K562 (cell line): ENCODE measurements around the gene IZUMO4.

ENCODE experiments used
- CREB3 ChIP-seq: fragments of 450-650 bp; conservative IDR thresholded peaks from 2 replicates; pipeline ENCODE4 v1.6.1; 2016; ENCODE audit warnings: missing genetic modification characterization, low read depth, mild to moderate bottlenecking, missing compliant biosample characterization, moderate library complexity
- EP400 ChIP-seq: fragments of 450-650 bp; IDR thresholded peaks from 2 replicates; pipeline ENCODE4 v1.6.1; 2017; ENCODE audit warnings: antibody characterized with exemption, mild to moderate bottlenecking, moderate library complexity
- ETV6 ChIP-seq, 3 experiments: fragments of 150-350 bp in 1 of 3; sonication (generic) in 1 of 3; formaldehyde crosslinking in 1 of 3; IDR thresholded peaks; 2 replicates each; pipeline versions ENCODE4 v1.6.1 to v1.8.0; 2014 to 2022; ENCODE audit warnings: borderline replicate concordance in 2 of 3, low read depth in 2 of 3, antibody characterized with exemption in 1 of 3, low read length in 1 of 3, mild to moderate bottlenecking in 1 of 3, missing genetic modification reagents in 1 of 3
- FOXK2 ChIP-seq, 2 experiments: fragments of 450-650 bp; IDR thresholded peaks in 1 of 2; conservative IDR thresholded peaks in 1 of 2; 2 replicates each; pipeline ENCODE4 v1.6.1; 2016; ENCODE audit warnings: low read depth in 2 of 2, mild to moderate bottlenecking in 1 of 2
- GTF2A2 ChIP-seq: IDR thresholded peaks from 2 replicates; pipeline ENCODE4 v1.6.1; 2016; ENCODE audit warnings: mild to moderate bottlenecking, missing genetic modification characterization, missing compliant biosample characterization
- KLF6 ChIP-seq: fragments of 250-450 bp; sonication (Bioruptor Pico); IDR thresholded peaks from 2 replicates; pipeline ENCODE4 v1.4.0; 2020; ENCODE audit warnings: mild to moderate bottlenecking, moderate library complexity, borderline replicate concordance
- POLR2AphosphoS5 ChIP-seq: IDR thresholded peaks from 2 replicates; pipeline ENCODE4 v1.6.1; 2011; ENCODE audit warnings: mild to moderate bottlenecking, low read depth, low read length, moderate library complexity; ENCODE audit not compliant: control insufficient read depth, insufficient read depth
- RAD21 ChIP-seq, 2 experiments: fragments of 250-450 bp in 1 of 2; fragments of 450-650 bp in 1 of 2; sonication (Bioruptor Pico) in 1 of 2; formaldehyde crosslinking in 1 of 2; IDR thresholded peaks in 1 of 2; conservative IDR thresholded peaks in 1 of 2; 2 replicates each; pipeline versions ENCODE4 v1.4.0 to v1.8.0; 2020 to 2022; ENCODE audit warnings: mild to moderate bottlenecking in 2 of 2, moderate library complexity in 1 of 2
- YY1 ChIP-seq, 3 experiments: IDR thresholded peaks; 2 replicates each; pipeline ENCODE4 v1.6.1; 2011; ENCODE audit warnings: low read length in 2 of 3, mild to moderate bottlenecking in 2 of 3, moderate library complexity in 2 of 3, borderline replicate concordance in 1 of 3, control low read depth in 1 of 3, low read depth in 1 of 3; ENCODE audit not compliant: insufficient read depth in 3 of 3, insufficient replicate concordance in 2 of 3, control insufficient read depth in 1 of 3, insufficient read length in 1 of 3; ENCODE audit errors: extremely low read depth in 1 of 3
- ZHX1 ChIP-seq: fragments of 150-350 bp; conservative IDR thresholded peaks from 2 replicates; pipeline ENCODE4 v1.6.1; 2014; ENCODE audit warnings: low read length
- ZNF311 ChIP-seq: fragments of 250-450 bp; sonication (Bioruptor Pico); IDR thresholded peaks from 2 replicates; pipeline ENCODE4 v1.4.0; 2020; ENCODE audit warnings: mild to moderate bottlenecking, moderate library complexity
- TF ChIP-seq, protein P1 (sequence below): sonication (generic); formaldehyde crosslinking; IDR thresholded peaks from 2 replicates; pipeline ENCODE4 v1.4.0; 2020; ENCODE audit warnings: mild to moderate bottlenecking, missing genetic modification reagents

DNA sequence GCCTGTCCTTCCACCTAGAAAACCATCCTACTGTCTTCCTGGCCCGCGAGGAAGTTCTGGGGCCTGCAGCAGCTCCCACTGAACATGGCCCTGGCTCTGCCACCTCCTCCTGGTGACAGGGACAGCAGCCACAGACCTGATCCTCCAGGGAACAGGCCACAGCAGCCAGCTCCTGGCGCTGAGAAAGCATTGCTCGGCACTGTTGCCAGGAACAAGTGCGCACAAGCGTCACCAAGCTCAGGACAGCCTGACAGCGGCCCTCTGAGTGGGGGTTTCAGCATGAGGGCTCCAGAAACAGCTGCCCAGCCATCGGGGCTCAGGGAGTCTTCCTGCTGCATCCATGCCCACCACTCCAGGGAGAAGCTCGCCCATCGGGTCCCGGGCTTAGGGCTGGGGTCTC, 32.8 kb downstream of the IZUMO4 start:
- TF ChIP-seq ETV6 (IDR thresholded peaks at IDR 0.05; ENCODE audit: borderline replicate concordance in 1 of 2, low read depth in 2 of 2, low read length in 1 of 2) (no peak), ETV6 (CRISPR knock-in tag; IDR thresholded peaks at IDR 0.05; ENCODE audit: borderline replicate concordance) (no peak), ZHX1 (no peak), GTF2A2 (no peak), POLR2AphosphoS5 (no peak), RAD21 (CRISPR knock-in tag; conservative IDR thresholded peaks at IDR 0.05 in 1 of 2, IDR thresholded peaks at IDR 0.05 in 1 of 2) (no peak), FOXK2 (conservative IDR thresholded peaks at IDR 0.05 in 1 of 2, IDR thresholded peaks at IDR 0.05 in 1 of 2; ENCODE audit: low read depth in 2 of 2) (no peak), EP400 (no peak), CREB3 (tag) (no peak), YY1 (IDR thresholded peaks at IDR 0.05; ENCODE audit: borderline replicate concordance in 1 of 3, control insufficient read depth in 1 of 3, extremely low read depth in 1 of 3, insufficient read depth in 3 of 3, insufficient read length in 1 of 3, insufficient replicate concordance in 2 of 3, low read depth in 1 of 3, low read length in 2 of 3) (no peak), KLF6 (CRISPR knock-in tag) (no peak), ZNF311 (no peak)
- TF ChIP-seq, protein P1, sequence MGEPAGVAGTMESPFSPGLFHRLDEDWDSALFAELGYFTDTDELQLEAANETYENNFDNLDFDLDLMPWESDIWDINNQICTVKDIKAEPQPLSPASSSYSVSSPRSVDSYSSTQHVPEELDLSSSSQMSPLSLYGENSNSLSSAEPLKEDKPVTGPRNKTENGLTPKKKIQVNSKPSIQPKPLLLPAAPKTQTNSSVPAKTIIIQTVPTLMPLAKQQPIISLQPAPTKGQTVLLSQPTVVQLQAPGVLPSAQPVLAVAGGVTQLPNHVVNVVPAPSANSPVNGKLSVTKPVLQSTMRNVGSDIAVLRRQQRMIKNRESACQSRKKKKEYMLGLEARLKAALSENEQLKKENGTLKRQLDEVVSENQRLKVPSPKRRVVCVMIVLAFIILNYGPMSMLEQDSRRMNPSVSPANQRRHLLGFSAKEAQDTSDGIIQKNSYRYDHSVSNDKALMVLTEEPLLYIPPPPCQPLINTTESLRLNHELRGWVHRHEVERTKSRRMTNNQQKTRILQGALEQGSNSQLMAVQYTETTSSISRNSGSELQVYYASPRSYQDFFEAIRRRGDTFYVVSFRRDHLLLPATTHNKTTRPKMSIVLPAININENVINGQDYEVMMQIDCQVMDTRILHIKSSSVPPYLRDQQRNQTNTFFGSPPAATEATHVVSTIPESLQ = no peak
